Measurements from ENCODE around the gene DLEC1. TPM values are rescaled to one million over a fixed set of nuclear protein-coding genes. Genes with fewer than 3 reads are reported as not detected.
"Not testable (repeated sequence)": the region's sequence is repeated elsewhere in the genome, so short reads cannot be mapped to it uniquely, and the experiment has no call there.

The DLEC1 gene
- total RNA-seq, 1 donor from 2014 or later, result not detected

DNA sequence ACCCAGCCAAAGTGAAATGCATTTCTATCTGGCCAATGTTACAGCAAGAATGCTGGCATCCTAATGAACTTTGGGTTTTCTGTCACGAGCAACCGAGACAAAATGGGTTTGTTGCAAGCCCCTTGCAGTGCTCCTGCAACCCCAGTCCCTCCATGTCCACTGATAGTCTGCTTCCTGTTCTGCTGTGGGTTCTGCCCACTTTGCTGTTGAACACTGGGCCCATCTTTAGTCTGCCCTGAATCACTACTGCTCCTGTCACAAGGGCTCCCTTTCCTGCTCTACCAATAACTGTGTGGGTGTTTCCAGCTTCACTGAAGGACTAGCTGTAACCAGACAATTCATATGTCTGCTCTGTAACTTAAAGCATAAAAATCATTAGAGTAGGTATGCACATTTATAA, 113.6 kb downstream of the DLEC1 start:
- no peak for DNase-seq (ENCODE audit: low read depth)

DNA sequence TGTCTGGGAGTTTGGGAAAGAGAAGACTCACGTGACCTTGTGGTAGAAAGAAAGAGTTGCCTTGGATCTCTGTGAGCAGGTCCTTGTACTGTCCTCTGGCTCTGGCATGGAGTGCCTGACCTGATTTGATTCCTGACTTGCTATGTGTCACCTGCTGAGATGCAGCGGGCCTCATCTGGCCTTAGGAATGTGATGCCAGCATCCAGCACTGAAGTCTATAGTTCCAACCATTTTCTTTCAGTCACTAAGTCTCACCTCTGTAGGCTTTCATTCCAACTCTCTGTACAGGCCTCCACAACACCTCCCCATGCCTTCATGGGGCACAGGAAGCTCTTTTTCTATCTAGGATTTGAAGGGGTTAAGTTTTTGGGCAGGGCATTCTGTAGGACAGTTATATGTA, 114.2 kb downstream of the DLEC1 start:
- DNase-seq (ENCODE audit: low read depth), result no peak

DNA sequence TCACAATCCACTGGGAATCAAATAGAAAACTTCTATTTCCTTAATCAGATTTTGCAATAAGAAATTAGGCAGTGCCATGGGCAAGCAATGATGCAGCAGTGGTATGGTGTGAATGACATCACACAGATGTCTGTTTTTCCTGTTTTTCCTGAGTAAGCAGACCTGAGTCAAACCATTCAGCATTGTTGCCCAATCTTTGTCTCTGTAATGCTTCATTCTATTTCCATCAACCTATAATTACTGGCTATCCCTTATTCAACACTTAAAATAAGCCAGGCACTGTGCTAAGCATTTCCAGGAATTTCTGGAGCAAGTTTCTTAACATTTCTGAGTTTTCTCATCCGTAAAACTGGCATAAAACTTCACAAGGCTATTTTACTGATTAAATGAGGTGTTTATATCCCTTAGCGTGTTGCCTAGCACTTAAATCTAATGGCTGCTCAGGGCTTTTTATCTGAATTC, 115.1 kb downstream of the DLEC1 start:
- no peak for DNase-seq (ENCODE audit: low read depth)

DNA sequence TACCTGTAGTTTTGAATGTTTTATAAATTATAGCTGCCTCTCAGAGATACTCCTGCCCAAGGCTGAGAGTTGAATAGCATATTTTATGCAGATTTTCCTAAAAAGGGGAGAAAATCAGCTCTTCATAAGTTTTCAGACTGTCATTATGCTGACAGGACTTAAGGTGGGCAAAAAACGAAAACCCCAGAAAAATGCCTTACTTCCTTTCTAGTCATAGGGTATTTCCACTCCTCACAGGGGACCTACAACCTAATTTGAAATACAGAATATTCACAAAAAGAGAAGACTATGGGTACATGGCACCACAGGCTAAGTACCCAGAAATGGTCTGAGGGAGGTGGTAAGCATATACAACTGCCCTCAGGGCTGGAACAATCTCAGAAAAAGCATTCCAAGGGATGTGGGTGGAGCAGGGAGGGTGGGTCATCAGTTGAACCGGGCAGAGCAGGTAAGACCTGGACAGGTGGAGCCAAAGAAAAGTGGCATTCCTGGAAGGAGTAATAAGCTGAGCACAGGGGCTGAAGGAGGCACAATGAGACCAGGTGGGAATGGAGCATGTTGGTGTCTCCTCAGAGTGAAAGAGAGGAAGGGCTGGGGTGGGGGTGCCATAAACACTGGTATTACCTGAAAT, 115.7 kb downstream of the DLEC1 start:
- DNase-seq (ENCODE audit: low read depth), result no peak

DNA sequence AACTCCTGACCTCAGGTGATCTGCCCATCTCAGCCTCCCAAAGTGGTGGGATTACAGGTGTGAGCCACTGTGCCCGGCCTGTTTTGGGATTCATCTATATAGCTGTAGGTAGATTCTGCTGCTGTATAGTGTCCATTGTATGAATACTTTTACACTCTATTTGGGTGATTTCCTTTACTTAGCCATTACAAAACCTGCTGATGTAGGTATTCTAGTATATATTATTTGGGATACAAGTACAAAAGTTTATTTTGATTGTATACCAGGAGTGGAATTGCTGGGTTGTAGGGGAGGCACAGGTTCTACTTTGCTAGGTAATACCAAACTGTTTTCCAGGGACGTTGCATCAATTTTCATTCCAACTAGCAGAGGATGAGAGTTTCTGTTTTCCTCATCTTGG, 116.8 kb downstream of the DLEC1 start:
- DNase-seq (ENCODE audit: low read depth), result no peak

DNA sequence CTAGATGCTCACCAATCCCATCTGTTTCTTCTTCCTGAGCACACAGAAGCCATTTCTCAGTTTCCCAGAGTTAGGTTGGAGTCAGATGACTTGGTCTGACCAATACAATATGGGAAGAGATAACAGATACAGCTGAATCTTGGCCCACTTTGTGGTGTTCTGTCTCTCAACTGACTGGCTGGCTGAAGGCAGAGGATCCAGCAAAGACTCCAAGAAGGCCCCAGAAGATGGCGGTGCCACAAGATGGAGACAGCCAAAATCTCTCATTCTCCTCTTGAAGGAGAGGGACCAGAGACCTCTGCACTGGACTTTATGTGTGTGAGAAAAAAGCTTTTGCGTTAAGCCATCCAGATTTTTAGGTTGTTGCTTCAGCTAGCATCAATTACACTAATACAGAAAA, 118.1 kb downstream of the DLEC1 start:
- DNase-seq (ENCODE audit: low read depth), result no peak

DNA sequence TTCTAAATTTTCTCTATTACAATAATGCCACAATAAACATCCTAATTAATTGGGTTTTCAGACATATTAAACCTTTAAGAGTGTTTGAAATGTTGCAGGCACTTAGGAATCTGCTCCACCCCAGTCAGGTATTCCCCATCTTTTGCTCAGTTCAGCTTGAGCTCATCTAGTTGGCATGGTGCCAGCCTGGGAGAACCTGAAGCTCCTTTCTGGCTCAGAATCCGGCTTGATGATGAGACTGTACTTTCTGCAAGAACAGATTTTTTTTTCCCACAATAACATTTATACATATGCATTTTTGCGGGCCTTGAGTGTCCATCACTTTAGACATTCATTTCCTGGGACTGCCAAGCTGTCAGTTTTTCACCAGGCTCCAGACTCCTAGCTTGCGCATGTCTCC, 118.6 kb downstream of the DLEC1 start:
- no peak for DNase-seq (ENCODE audit: low read depth)

DNA sequence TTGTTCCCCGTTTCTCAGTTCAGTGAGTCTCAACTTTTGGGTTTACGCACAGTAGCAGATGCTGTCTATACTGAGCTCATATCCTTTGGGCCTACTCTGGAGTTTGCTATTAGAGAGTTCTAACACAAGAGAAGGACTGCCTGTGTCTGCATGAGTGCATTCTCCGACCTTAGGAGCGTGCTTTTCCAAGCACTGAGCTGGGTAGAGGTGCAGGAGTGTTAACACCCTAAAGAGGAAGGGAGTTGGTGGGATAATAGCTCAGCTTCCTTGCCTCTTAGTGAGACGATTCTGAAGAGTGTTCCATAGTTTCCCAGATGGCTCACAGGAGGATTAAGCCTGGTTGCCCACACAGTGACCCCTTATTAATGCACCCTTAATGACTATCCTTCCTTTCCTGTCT, 119.5 kb downstream of the DLEC1 start:
- no peak for DNase-seq (ENCODE audit: low read depth)

DNA sequence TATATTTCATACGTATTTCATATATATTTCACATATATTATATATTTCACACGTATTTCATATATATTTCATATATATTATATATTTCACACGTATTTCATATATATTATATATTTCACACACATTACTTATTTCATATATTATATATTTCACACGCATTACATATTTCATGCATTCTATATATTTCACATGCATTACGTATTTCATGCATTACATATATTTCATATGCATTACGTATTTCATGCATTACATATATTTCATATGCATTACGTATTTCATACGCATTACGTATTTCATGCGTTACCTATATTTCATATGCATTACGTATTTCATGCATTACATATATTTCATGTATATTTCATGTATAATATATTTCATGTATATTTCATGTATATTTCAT, 121.7 kb downstream of the DLEC1 start:
- not testable (repeated sequence) for DNase-seq (ENCODE audit: low read depth)

DNA sequence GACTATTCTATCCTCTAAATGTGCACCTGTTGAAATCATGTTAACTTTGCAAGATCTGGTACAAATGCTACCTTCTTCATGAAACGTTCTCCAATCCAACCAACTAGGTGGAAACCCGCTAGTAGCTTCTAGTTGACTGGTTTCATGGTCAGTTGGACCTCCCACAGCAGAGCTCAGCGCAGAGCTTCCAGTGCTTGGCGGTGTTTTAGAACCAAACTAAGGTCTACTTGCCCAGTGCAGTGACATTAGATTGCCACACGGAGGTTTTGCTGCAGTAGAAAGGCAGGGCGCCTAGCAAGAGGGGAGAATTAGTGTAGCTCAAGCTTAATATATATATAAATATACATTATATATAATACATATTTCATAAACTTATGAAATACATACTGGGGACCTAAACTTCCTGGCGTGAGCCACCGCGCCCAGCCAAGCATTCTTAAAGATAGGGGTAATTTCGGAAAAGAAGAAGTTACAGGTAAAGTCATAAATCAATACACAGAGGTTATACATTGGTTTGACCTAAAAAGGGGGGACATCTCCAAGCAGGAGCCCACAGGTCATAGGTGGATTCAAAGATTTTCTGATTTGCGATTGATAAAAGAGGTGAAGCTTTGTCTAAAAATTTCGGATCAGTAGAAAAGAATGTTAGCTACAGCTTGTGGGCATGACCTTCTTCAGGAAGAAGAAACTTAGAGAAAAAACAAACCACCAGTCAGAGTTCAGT, 124.3 kb downstream of the DLEC1 start:
- DNase-seq (ENCODE audit: low read depth), result no peak

DNA sequence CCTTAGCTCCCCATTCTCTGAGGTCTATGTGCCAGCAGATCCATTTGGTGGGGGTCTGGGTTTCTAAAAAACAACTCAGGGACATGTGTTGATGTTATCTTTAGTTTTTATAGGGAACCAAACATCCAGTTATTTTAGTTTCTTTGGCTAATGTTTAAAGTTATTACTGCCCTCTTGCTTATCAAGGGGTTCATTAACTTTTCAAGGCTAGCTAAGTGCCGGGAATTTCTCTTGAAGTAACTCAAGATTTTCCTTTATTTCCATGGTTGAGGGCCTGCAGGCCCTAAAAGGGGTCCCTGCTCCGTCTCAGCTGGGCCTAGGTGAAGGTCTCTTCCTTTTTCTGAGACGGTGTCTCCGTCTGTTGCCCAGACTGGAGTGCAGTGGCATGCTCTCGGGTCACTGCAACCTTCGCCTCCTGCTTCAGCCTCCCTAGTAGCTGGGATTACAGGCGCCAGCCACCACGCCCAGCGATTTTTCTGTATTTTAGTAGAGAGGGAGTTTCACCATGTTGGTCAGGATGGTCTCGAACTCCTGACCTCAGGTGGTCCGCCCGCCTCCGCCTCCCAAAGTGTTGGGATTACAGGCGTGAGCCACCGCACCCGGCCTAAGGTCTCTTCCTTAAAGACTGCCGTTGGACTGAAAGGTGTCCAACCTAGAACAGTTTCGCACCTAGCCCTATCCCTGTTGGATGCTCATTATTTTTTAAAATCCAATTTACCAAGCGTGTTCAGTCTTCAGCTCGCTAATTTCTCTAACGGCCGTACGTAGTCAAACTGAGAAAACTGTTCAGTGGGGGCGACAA, 125.0 kb downstream of the DLEC1 start:
- DNase-seq (ENCODE audit: low read depth), result no peak

DNA sequence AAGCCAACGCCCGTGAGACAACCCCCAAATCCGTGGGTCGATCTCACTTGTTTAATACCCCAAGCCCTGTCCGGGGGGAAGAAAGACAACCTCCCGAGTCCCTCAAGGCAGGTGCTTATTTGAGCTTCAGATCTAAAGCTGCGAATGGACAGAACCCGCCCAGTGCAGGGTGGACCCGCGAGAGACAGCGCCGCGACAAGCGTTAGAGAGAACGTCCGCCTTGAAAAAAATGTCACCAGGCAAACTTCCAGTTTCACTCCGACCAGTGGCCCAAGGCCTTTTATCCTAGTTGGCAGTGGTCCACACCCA, 125.6 kb downstream of the DLEC1 start:
- no peak for DNase-seq (ENCODE audit: low read depth)

DNA sequence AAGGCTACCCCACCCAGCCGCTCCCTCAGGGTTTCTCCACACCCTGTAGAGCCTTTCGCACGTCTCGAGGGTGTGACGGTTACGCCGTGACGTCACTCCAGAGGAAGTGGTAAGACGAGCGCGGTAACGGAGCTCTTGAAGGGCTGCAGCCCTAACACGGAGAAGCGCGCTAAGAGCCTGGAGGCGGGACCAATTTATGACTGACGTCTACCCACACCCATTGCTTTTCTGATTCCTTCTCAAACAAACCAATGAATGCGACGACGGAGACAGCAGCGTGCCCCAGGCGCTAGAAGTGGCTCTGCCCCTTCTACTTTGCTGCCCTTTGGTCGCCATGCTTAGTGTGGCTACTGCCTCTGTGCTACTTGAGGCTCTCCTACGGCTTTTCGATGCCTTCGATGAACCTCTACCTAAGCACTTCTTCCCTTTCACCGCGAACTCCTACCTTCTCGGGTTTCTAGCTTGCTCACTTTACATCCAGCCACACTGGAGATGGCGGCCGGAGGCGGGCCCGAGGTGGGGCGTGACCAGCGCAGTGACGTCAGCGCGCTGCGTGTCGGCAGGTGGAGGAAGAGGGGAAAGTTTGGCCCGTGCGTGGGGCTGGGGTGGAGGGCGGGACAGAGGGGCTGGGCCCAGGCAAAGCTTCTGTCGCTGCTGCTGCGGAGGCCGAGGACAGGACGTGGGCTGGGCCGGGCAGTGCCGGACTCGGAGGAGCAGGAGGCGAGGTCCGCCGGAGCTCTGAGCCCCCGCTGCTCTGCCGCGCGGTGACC, 126.1 kb downstream of the DLEC1 start, which contains the start of gene OXSR1:
Gene OXSR1 (plus strand): TSS at position 586 of the 770 bp plus-strand sequence. CDS start 340 bp downstream, outside the sequence.
- DNase-seq (ENCODE audit: low read depth), result peak; percentile 100

DNA sequence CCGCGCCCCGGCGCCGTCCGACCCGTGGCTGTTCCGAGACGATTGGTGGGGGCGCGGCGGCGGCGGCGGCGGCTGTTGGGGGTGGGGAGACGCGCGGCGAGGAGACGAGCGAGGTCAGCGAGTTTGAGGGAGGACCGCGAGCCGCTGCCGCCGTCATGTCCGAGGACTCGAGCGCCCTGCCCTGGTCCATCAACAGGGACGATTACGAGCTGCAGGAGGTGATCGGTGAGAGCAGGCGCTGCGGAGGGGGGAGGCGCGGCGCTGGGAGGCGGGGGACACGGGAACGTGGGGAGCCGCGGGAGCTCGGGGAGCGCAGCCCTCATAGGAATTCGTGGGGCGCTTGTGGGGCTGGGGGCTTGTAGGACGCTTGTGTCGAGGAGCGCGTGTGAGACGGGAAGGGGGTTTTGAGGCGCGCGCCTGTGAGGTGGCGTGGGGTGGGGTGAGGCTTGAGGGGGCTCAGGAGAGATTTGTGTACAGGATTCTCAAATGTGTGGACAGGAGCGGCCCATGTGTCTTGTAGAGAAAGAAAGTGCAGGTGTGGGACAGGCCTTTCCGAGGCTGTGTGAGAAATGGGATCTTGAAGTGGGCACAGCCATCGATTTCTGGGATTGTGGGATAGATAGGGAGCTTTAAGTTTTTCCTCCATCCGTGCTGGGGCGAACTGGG, 126.8 kb downstream of the DLEC1 start:
- peak; percentile 72 for DNase-seq (ENCODE audit: low read depth)

DNA sequence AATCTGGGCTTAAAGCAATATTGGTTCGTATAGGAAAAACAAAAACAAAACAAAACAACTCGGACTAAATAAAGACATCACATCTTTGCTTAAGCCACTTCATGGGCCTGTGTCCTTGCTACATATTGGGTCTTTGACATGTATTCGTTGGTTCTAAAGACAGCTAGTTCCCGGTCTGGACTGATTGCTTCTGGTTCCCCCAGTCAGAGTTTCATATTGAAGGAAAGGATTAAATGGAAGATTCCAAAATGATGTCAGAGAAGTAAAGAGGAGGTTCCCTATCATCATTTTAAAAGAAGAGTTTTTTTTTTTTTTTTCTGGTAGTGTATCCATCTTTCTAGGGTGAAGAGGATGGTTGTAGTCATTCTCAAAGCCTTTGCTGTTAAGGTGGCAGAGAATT, 128.6 kb downstream of the DLEC1 start:
- no peak for DNase-seq (ENCODE audit: low read depth)

DNA sequence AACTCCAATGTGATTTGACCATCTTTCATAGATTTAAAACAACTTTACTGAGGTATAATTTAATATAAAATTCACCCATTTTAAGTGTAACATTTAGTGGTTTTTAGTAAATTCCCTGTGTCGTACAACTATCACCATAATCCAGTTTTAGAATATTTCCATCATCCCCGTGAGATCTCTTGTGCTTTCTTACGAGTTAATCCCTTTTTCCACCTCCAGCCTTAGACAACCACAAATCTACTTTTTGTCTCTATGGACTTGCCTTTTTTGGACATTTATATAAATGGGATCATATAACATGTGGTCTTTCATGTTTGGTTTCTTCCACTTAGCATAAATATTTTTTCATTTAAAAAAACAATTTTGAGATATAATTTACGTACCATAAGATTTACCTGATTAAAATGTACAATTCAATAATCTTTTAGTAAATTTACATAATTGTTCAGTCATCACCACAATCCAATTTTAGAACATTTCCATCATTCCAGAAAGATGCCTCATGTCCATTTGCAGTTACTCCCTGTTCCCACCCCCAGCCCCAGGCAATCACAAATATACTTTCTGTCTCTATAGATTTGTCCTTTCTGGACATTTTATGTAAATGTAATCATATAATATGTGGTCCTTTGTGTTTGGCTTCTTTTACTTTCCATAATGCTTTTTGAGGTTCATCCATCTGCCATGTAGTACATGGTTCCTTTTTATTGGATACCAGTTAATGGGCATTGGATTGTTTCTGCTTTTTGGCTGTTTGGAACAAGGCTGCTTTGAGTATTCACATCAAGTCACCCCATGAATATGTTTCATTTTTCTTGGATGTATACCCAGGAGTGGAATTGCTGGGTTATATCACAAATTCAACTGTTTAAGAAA, 129.4 kb downstream of the DLEC1 start:
- DNase-seq (ENCODE audit: low read depth), result peak; percentile 55

DNA sequence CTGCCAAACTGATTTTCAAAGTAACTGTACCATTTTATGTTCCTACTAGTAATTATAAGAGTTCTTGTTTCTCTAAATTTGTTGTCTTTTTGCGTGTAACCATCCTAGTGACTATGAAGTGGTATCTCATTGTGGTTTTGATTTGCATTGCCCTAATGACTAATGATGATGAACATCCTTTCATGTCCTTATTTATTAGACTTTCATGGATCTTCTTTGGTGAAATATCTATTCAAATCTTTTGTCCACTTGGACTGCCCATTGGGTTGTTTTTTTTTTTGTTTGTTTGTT, 130.0 kb downstream of the DLEC1 start:
- peak; percentile 30 for DNase-seq (ENCODE audit: low read depth)

DNA sequence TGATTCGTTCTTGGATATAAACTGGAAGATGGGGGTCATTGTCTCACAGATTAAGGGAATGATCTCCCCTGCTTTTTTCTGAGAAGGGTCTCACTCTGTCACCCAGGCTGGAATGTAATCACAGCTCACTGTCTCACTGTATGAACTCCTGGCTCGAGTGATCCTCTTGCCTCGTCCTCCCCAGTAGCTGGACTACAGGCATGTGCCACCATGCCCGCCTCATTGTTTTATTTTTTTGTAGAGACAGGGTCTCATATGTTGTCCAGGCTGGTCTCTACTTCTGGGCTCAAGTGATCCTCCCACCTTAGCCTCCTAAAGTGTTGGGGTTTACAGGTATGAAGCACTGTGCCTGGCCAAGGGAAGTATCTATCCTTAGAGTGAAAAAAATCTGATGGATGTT, 131.7 kb downstream of the DLEC1 start:
- peak; percentile 30 for DNase-seq (ENCODE audit: low read depth)

DNA sequence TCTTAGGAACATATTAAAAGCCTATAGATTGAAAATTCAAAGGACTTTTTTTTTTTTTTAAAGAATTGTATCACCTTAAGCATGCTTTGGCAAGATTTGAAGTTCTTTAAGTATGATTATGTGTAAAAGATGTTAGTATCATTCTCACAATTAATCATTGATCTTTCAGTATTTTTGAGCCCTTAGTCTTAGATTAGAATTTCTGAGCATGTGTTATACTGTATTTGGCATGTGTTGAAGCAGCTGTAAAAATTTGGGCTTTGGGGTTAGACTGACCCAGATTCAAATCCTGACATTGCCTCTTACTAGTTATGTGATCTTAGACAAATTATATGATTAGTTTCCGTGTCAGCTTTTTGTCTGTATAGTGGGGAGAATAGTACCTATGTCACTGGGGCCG, 132.6 kb downstream of the DLEC1 start:
- peak; percentile 27 for DNase-seq (ENCODE audit: low read depth)

Data from myocyte (in vitro differentiated cells).